BLaER1 (cell line): ENCODE data around the gene MCCC1.
"Not testable (repeated sequence)": the region's sequence is repeated elsewhere in the genome, so short reads cannot be mapped to it uniquely, and the experiment has no call there.

Experiments used
- H3K27ac ChIP-seq: shearing (Covaris generic); formaldehyde crosslinking; 2 replicates; pipeline ENCODE4 v1.8.1; 2022
- H3K27me3 ChIP-seq: shearing (Covaris generic); formaldehyde crosslinking; 2 replicates; pipeline ENCODE4 v1.8.1; 2022
- H3K36me3 ChIP-seq: shearing (Covaris generic); formaldehyde crosslinking; 2 replicates; pipeline ENCODE4 v1.8.1; 2022
- H3K4me1 ChIP-seq: shearing (Covaris generic); formaldehyde crosslinking; 2 replicates; pipeline ENCODE4 v1.8.1; 2022
- H3K4me2 ChIP-seq: shearing (Covaris generic); formaldehyde crosslinking; 2 replicates; pipeline ENCODE4 v1.8.1; 2022
- H3K4me3 ChIP-seq: shearing (Covaris generic); formaldehyde crosslinking; 2 replicates; pipeline ENCODE4 v1.8.1; 2022
- H3K9ac ChIP-seq: shearing (Covaris generic); formaldehyde crosslinking; 2 replicates; pipeline ENCODE4 v1.8.1; 2022
- H3K9me3 ChIP-seq: shearing (Covaris generic); formaldehyde crosslinking; 2 replicates; pipeline ENCODE4 v1.8.1; 2022
- H4K20me1 ChIP-seq: shearing (Covaris generic); formaldehyde crosslinking; 2 replicates; pipeline ENCODE4 v1.8.1; 2022
- Cebpa-rat ChIP-seq: shearing (Covaris generic); IDR thresholded peaks from 2 replicates; pipeline ENCODE4 v1.8.1; 2022

Gene MCCC1

DNA sequence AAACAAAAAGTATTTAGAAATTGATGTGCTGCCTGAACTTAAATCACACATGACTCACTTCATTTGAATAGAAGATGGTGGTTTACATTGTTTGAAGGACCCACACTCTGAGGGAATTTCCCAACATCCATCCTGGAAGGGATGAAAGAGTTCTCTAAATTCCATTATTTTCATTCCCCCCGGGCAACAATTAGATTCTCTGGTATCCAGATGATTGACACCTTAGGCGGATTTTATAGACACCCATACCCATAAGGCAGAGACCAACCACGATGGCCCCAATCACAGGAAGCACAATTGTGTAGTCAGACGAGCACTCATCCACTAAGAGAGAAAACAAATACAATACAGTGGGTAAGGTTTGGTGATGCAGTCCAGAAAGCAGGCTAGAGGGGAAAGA lies 24.6 kb upstream of the MCCC1 start:
- Histone ChIP-seq H4K20me1 (no peaks in the 10 kb centered on the region), H3K4me3 (no peak overlapping the region), H3K9me3 (peaks cover 5% of the 10 kb centered on the region; the same call in 1 of the 2 replicates), H3K4me1 (no peaks in the 10 kb centered on the region), H3K4me2 (no peak overlapping the region), H3K27me3 (no peaks in the 10 kb centered on the region), H3K9ac (no peak overlapping the region), H3K36me3 (no peaks in the 10 kb centered on the region), H3K27ac (no peak overlapping the region)
- TF ChIP-seq Cebpa-rat, result no peak

DNA sequence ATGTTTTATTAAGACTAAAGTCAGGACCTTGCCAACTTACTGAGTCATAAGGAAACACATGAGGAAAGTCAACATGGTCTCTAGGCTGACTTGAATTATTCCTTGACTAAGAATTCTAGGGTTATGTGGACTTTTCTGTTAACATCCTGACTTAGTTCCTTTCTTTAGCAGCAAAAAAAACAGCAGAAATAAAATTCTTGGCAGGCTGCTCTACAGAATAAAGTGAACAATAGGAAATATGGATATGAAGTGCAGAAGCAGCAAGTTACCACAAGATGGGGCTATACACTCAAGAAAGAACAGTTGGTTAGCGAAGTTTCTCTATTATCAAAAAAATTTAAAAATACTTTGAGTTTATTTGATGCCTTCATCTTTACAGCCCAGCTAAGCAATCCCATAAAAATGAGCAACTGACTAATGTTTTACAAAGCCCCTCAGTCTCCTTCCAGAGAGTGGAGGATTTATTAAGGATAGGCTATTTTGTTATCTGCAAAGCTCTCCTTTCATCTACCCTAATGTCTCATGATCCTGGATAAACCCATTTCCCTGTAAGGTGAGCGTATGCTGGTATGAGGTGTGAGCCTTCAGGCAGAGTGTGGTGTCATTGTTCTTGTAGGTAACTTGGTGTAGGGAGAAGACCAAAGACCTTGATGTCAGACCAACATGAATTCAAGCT lies 23.1 kb upstream of the MCCC1 start:
- Histone ChIP-seq H3K9ac (no peak overlapping the region), H3K9me3 (no peaks in the 10 kb centered on the region), H4K20me1 (no peaks in the 10 kb centered on the region), H3K36me3 (no peaks in the 10 kb centered on the region), H3K27me3 (no peaks in the 10 kb centered on the region), H3K4me3 (no peak overlapping the region), H3K4me2 (no peak overlapping the region), H3K27ac (no peak overlapping the region), H3K4me1 (no peaks in the 10 kb centered on the region)
- no peak for TF ChIP-seq Cebpa-rat

DNA sequence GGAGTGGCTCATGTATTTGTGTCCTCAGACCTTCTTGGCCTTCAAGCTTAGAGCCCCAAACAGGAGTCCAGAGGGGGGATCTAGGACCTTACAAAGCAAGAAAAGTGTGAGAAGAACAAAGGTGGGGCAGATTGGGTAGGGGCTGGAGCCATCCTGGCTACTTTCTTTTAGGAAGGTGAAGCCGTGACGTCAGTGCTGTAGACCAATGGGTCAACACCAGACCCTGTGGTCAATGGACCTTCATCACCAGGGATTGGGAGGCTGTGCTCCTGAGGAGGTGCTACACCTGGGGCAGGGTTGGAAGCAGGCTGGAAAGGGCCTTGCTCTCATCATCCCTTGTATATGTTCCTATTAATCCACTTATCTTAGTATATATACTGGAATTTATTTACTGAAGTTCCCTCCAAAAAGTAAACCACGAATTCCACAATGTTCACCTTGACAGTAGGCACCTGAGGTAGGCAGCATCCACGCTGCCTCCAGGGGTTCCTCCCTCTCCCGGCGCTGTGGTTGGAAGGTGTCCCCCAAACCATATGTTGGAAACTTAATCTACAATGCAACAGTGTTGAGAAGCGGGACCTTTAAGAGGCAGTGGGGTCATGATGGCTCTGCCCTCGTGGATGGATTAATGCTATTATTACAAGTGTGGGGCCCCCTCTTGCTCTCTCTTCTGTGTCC lies 21.4 kb upstream of the MCCC1 start:
- Histone ChIP-seq H3K9me3 (no peaks in the 10 kb centered on the region), H3K36me3 (no peaks in the 10 kb centered on the region), H3K4me1 (peaks cover 16% of the 10 kb centered on the region), H4K20me1 (no peaks in the 10 kb centered on the region), H3K27ac (no peak overlapping the region), H3K4me3 (no peak overlapping the region), H3K9ac (no peak overlapping the region), H3K4me2 (no peak overlapping the region), H3K27me3 (peaks cover 6% of the 10 kb centered on the region; the same call in 1 of the 2 replicates)
- no peak for TF ChIP-seq Cebpa-rat

DNA sequence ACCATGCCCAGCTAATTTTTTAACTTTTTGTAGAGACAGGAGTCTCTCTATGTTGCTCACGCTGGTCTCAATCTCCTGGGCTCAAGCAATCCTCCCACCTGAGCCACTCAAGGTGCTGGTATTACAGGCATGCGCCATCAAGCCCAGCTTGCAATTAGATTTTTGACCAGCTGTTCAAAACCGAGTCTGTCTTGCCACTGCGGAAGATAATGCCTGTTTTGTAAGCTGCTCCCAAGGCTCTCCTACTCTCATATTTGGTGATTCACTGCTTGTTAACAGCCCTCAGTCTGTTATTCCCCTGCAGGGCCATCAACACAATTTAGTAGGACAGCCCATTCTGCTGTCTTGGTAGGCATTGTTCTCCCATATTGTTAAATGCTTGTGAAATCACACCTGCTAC lies 17.8 kb upstream of the MCCC1 start:
- H4K20me1 ChIP-seq, result no peaks in the 10 kb centered on the region
- H3K9ac ChIP-seq, result no peak overlapping the region
- H3K4me2 ChIP-seq, result peak overlapping the region; percentile 87
- peaks cover 6% of the 10 kb centered on the region; the same call in 1 of the 2 replicates for H3K27me3 ChIP-seq
- H3K36me3 ChIP-seq, result no peaks in the 10 kb centered on the region
- H3K27ac ChIP-seq, result no peak overlapping the region
- H3K4me3 ChIP-seq, result peak overlapping the region; percentile 57; the same call in 1 of the 2 replicates
- peaks cover 38% of the 10 kb centered on the region for H3K4me1 ChIP-seq
- H3K9me3 ChIP-seq, result no peaks in the 10 kb centered on the region
- no peak for TF ChIP-seq Cebpa-rat

DNA sequence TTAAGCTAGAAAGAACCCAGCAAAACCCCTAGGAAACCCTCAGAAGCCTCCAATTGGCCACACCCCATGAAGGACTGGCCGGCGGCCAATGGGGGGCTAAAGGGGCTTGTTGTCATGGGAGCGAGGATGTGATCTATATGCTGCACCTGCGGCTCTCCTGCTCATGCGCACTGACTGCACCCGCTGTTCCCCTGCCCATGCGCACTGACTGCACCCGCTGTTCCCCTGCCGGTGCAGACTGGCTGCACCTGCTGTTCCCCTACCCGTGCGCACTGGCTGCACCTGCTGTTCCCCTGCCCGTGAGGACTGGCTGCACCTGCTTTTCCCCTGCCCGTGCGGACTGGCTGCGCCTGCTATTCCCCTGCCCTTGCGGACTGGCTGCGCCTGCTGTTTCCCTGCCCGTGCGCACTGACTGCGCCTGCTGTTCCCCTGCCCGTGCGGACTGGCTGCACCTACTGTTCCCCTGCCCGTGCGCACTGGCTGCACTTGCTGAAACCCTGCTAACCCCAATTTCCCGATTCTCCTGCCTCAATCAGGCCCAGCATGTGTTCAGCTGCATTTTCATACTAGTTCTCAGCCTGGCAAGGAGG lies 16.8 kb upstream of the MCCC1 start:
- Histone ChIP-seq H3K4me2 (peak overlapping the region; percentile 87), H3K4me3 (peak overlapping the region; percentile 57), H3K27ac (no peak overlapping the region)

DNA sequence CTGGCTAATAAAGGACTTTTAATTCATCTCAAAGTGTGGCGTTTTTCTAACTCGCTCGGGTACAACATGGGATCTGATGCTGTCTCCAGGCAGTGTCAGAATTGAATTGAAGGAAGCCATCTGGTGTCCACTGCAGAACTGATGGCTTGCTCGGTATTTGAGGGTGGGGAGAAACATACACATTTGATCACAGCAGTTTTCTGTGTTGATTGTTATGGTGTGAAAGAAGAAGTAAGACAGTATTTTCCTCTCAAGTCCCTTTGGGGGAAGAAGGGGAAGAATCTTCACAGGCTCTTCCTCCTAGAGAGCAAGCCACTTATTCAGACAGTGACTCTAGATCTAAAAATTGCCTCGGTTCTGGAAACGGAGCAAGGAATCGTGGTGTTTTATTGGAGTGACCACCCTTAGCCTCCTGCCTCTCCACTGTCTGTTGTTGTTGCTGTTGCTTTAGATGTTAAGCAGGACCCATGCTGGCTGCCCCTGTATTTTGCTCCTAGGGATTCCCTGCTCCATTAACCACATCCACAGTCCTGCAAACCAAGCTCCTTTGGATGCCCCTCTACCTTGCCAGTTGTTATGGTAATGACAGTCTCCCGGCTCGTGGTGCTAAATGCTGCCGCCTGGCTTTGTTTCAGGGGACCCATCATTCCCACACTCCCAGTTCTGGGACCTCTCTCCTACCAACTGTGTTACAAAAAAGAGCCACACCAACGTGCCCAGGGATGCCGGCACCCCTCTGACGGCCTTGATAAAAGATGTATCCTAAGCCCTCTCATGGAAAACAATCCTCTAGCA lies 15.3 kb upstream of the MCCC1 start:
- Histone ChIP-seq H3K9ac (peak overlapping the region; percentile 57; the same call in 1 of the 2 replicates), H3K9me3 (peaks cover 15% of the 10 kb centered on the region), H3K36me3 (no peaks in the 10 kb centered on the region), H3K27ac (no peak overlapping the region), H3K4me1 (peaks cover 38% of the 10 kb centered on the region), H3K4me2 (peak overlapping the region; percentile 87), H4K20me1 (no peaks in the 10 kb centered on the region), H3K27me3 (peaks cover 6% of the 10 kb centered on the region; the same call in 1 of the 2 replicates), H3K4me3 (no peak overlapping the region)
- TF ChIP-seq Cebpa-rat, result no peak

More for the DNA sequence above, 16.8 kb upstream of the MCCC1 start:
- no peaks in the 10 kb centered on the region for H3K36me3 ChIP-seq
- no peaks in the 10 kb centered on the region for H4K20me1 ChIP-seq
- peaks cover 6% of the 10 kb centered on the region; the same call in 1 of the 2 replicates for H3K27me3 ChIP-seq
- TF ChIP-seq Cebpa-rat, result no peak
- peaks cover 38% of the 10 kb centered on the region for H3K4me1 ChIP-seq
- H3K9ac ChIP-seq, result no peak overlapping the region
- H3K9me3 ChIP-seq, result peaks cover 5% of the 10 kb centered on the region; the same call in 1 of the 2 replicates

DNA sequence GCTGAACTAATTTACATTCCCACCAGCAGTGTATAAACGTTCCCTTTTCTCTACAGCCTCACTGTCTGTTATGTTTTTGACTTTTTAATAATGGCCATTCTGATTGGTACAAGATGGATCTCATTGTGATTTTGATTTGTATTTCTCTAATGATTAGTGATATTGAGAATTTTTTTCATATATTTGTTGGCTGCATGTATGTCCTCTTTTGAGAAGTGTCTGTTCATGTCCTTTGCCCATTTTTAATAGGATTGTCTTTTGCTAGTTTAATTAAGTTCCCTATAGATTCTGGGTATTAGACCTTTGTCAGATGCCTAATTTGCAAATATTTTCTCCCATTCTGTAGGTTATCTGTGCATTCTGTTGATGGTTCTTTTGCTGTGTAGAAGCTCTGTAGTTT lies 10.6 kb upstream of the MCCC1 start:
- H3K9ac ChIP-seq, H3K4me3 ChIP-seq, H4K20me1 ChIP-seq, H3K27ac ChIP-seq, H3K27me3 ChIP-seq, H3K36me3 ChIP-seq, H3K4me2 ChIP-seq: not testable (repeated sequence)
- Histone ChIP-seq H3K4me1 (peaks cover 13% of the 10 kb centered on the region), H3K9me3 (peaks cover 15% of the 10 kb centered on the region)

DNA sequence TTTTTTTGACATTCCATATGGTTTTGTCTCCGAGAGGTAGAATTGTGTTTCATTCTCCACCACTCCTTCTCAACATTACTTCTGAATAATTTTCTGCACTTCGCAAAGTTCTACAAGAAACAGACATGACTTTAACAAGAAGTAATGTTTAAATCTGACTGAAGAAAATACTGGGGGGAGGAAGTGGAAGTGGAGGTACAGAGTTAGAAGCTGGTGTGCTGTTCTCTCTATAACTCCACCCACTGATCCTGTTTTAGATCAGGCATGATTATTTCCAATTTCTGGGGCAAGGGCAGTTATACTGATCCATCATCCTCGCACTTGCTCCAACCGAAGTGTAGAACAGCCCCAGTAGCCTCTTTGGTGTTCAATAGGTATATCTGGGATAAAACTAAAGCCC lies 9.2 kb upstream of the MCCC1 start:
- no peaks in the 10 kb centered on the region for H3K4me1 ChIP-seq
- no peak overlapping the region for H3K27ac ChIP-seq
- H3K4me2 ChIP-seq, result no peak overlapping the region
- H3K9ac ChIP-seq, result no peak overlapping the region
- H4K20me1 ChIP-seq, result no peaks in the 10 kb centered on the region
- no peaks in the 10 kb centered on the region for H3K36me3 ChIP-seq
- no peak overlapping the region for H3K4me3 ChIP-seq
- no peak for TF ChIP-seq Cebpa-rat
- H3K27me3 ChIP-seq, result no peaks in the 10 kb centered on the region
- peaks cover 15% of the 10 kb centered on the region for H3K9me3 ChIP-seq

DNA sequence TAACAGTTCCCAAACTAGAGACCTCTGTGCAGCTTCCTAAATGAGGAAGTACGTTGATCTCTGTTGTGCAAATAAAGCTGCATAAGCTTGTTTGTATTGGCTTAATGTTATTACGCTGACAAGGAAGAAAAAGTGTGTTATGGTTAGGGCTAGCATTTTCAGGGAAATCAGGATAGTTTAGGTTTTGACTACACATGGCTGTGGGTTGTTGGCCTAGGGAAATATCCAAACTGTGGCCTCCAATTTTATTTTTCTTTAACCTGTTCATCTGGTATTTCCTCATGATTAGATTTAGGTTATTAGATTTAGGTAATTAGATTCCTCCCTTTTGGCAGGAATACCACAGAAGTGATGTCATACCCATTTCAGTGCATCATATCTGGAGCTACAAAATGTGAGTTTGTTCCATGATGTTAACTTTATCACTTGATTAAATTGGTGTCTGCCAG lies 8.7 kb upstream of the MCCC1 start:
- Histone ChIP-seq H3K27me3 (no peaks in the 10 kb centered on the region), H3K9ac (no peak overlapping the region), H3K27ac (no peak overlapping the region), H3K9me3 (peaks cover 15% of the 10 kb centered on the region), H3K4me3 (no peak overlapping the region), H3K4me1 (no peaks in the 10 kb centered on the region), H3K36me3 (no peaks in the 10 kb centered on the region), H3K4me2 (no peak overlapping the region), H4K20me1 (no peaks in the 10 kb centered on the region)
- TF ChIP-seq Cebpa-rat, result no peak

DNA sequence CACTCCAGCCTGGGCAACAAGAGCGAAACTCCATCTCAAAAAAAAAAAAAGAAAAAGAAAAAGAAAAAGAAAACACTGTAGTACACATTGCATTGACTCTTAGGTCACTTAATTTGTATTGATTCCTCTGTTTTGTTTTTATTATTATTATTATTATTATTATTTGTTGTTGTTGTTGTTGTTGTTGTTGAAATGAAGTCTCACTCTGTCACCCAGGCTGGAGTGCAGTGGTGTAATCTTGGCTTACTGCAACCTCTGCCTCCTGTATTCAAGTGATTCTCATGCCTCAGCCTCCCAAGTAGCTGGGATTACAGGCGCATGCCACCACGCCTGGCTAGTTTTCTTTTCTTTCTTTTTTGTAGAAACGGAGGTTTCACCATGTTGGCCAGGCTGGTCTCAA lies 8.1 kb upstream of the MCCC1 start:
- not testable (repeated sequence) for H3K4me1 ChIP-seq, H3K4me2 ChIP-seq, H4K20me1 ChIP-seq, H3K27me3 ChIP-seq, H3K27ac ChIP-seq, H3K9ac ChIP-seq, H3K4me3 ChIP-seq, H3K36me3 ChIP-seq
- peaks cover 15% of the 10 kb centered on the region for H3K9me3 ChIP-seq
